Activated CD8-positive, alpha-beta T cell treated with anti-CD3 and anti-CD28 coated beads for 36 hours (primary cell): ENCODE results near the gene FURIN. TPM values are rescaled to one million over a fixed set of nuclear protein-coding genes. Genes with fewer than 3 reads are reported as not detected.

ENCODE experiments used
- ATAC-seq: fragments of 200-7000 bp; cut with Tn5 transposase; one replicate; pipeline ENCODE4 v1.10.0; 2021; ENCODE audit warnings: mild to moderate bottlenecking, moderate library complexity
- CTCF ChIA-PET: fragments of 350-600 bp; sonication (Branson Sonifier 250); formaldehyde crosslinking; loops from one replicate; lab custom pipeline; 2021; ENCODE audit warnings: antibody characterized with exemption; lab: Charles Lee
- POLR2A ChIA-PET: fragments of 350-600 bp; sonication (Branson Sonifier 250); formaldehyde crosslinking; loops from one replicate; lab custom pipeline; 2021; ENCODE audit warnings: antibody characterized with exemption; lab: Charles Lee
- DNase-seq: peaks from one replicate; pipeline ENCODE4 v3.0.0-alpha.2; 2020
- H3K27ac Mint-ChIP-seq: one replicate; pipeline ENCODE4 v1.8.0; 2021; ENCODE audit warnings: mild to moderate bottlenecking, mixed read lengths
- H3K27me3 Mint-ChIP-seq: one replicate; pipeline ENCODE4 v1.8.0; 2021; ENCODE audit warnings: mixed read lengths
- H3K36me3 Mint-ChIP-seq: one replicate; pipeline ENCODE4 v1.8.0; 2021; ENCODE audit warnings: low read depth, mixed read lengths
- H3K4me1 Mint-ChIP-seq: one replicate; pipeline ENCODE4 v1.8.0; 2021; ENCODE audit warnings: low read depth, mixed read lengths
- H3K4me3 Mint-ChIP-seq: one replicate; pipeline ENCODE4 v1.8.0; 2021; ENCODE audit warnings: mild to moderate bottlenecking, moderate library complexity, mixed read lengths
- H3K9me3 Mint-ChIP-seq: one replicate; pipeline ENCODE4 v1.8.0; 2021; ENCODE audit warnings: mixed read lengths
- intact Hi-C: fragments of 100-400 bp; cut with micrococcal nuclease; formaldehyde crosslinking; loops from one replicate; pipeline ENCODE4 v1.10.0; 2022
- total RNA-seq, 2 experiments: library from RNA; stranded (reverse); gene quantifications; one replicate each; pipeline ENCODE4 v1.2.3, GENCODE V29; 2021
- TF ChIP-seq, protein P1 (sequence below): fragments of 200-600 bp; IDR thresholded peaks from one replicate; pipeline ENCODE4 v1.8.0; 2022; ENCODE audit warnings: antibody characterized with exemption, mild to moderate bottlenecking

Gene FURIN
- total RNA-seq, 2 experiments from 2014 or later = 111 to 117 TPM

DNA sequence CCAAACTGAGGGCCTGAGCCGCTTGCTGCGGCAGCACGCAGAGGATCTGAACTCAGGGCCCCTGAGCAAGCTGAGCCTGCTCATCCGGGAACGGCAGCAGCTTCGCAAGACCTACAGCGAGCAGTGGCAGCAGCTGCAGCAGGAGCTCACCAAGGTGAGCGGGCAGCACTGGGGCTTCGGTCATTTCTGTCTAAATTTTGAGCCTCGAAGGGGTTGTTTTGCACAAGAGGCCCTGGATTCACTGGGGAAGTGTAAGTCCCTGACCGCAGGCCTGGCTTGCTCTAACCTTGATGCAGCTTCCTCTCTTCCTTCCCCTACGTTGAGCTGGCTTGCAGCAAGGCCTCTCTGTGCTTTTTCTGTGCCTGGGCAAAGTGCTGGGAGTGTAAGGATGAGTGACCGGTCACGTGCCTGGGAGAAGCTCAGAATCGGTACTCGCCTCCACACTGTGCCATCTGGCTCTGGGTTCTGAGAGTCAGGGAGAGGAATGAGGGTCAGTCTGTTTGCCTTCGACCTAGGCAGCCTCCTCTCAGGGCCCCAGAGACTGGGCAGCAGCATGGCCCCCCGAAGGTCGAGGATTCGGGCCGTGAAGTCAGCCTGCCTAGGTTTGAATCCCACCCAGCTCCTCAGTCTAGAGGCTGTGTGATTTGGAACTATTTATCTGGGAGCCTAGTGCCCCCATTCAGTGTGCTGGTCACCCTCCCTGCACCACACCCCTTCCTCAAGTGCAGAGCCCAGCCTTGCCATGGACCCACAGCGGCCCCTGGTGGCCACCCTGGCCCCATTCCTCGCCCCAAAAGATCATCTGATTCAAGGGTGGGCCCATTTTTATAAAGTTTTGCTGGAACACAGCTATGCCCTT lies 17.3 kb downstream of the FURIN start:
- H3K27ac Mint-ChIP-seq = peak overlapping the region; percentile 55
- H3K27me3 Mint-ChIP-seq = peaks cover 7% of the 10 kb centered on the region
- no peaks in the 10 kb centered on the region for H3K9me3 Mint-ChIP-seq
- intact Hi-C loops = loop anchor here (2.0 kb wide), 1 partner anchor 237 kb away; no protein-coding TSS in a partner anchor
- H3K4me1 Mint-ChIP-seq = peaks cover 7% of the 10 kb centered on the region
- TF ChIP-seq, protein P1, sequence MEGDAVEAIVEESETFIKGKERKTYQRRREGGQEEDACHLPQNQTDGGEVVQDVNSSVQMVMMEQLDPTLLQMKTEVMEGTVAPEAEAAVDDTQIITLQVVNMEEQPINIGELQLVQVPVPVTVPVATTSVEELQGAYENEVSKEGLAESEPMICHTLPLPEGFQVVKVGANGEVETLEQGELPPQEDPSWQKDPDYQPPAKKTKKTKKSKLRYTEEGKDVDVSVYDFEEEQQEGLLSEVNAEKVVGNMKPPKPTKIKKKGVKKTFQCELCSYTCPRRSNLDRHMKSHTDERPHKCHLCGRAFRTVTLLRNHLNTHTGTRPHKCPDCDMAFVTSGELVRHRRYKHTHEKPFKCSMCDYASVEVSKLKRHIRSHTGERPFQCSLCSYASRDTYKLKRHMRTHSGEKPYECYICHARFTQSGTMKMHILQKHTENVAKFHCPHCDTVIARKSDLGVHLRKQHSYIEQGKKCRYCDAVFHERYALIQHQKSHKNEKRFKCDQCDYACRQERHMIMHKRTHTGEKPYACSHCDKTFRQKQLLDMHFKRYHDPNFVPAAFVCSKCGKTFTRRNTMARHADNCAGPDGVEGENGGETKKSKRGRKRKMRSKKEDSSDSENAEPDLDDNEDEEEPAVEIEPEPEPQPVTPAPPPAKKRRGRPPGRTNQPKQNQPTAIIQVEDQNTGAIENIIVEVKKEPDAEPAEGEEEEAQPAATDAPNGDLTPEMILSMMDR = peak; percentile 99
- ChIA-PET POLR2A (interaction anchor here (0.5 to 1.7 kb wide), 12 partner anchors 11 to 566 kb away, joined by 3 to 7 read pairs (median 4); partner anchors contain the start of gene MAN2A2), CTCF (interaction anchor here (0.6 to 3.9 kb wide), 82 partner anchors 8 to 742 kb away, joined by 3 to 89 read pairs (median 5); partner anchors contain the start of genes BLM, FURIN, HDDC3 and MAN2A2)
- peak; percentile 85 for DNase-seq
- ATAC-seq = peak; percentile 69
- H3K4me3 Mint-ChIP-seq = no peak overlapping the region
- peaks cover 6% of the 10 kb centered on the region for H3K36me3 Mint-ChIP-seq

DNA sequence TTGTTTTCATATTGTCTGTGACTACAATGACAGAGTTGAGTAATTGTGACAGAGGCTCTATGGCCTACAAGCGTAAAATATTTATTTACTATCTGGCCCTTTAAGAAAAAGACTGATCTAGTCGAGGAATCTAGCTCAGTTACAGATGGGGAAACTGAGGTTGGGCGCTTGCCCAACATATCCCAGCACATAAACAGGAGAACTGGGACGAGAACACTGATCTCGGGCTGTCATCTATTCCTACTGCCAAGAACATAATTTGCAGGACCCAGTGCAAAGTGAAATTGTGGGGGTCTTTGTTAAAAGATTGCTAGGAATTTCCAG lies 17.9 kb downstream of the FURIN start:
- Mint-ChIP-seq H3K36me3 (peaks cover 2% of the 10 kb centered on the region), H3K9me3 (no peaks in the 10 kb centered on the region), H3K4me3 (no peak overlapping the region), H3K27ac (no peak overlapping the region), H3K27me3 (peaks cover 7% of the 10 kb centered on the region), H3K4me1 (peaks cover 7% of the 10 kb centered on the region)
- TF ChIP-seq, protein P1 = peak; percentile 39
- no peak for ATAC-seq
- ChIA-PET POLR2A (interaction anchor here (0.9 to 1.7 kb wide), 10 partner anchors 11 to 171 kb away, joined by 3 to 7 read pairs (median 4); partner anchors contain the start of gene MAN2A2), CTCF (interaction anchor here (0.6 to 3.9 kb wide), 74 partner anchors 8 to 743 kb away, joined by 3 to 89 read pairs (median 5); partner anchors contain the start of genes BLM, FURIN, HDDC3 and MAN2A2)
- DNase-seq = no peak
- intact Hi-C loops = loop anchor here (2.0 kb wide), 1 partner anchor 237 kb away; no protein-coding TSS in a partner anchor

DNA sequence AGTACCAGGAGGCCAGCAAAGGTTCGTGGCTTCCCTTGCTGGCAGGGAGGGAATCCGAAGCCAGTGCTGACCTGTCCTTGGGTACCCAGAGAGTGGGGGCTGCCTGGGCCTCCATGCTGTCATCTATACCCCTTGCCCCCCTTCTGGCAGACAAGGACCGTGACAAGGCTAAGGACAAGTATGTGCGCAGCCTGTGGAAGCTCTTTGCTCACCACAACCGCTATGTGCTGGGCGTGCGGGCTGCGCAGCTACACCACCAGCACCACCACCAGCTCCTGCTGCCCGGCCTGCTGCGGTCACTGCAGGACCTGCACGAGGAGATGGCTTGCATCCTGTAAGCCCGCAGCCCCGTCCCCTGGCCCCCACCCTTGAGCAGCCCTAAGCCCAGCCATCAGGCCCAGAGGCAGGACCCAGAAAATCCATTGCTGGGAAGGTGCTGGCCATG lies 18.7 kb downstream of the FURIN start:
- intact Hi-C loops = loop anchor here (2.0 kb wide), 1 partner anchor 238 kb away; no protein-coding TSS in a partner anchor
- H3K4me3 Mint-ChIP-seq = no peak overlapping the region
- no peak for ATAC-seq
- DNase-seq = no peak
- peaks cover 7% of the 10 kb centered on the region for H3K27me3 Mint-ChIP-seq
- POLR2A ChIA-PET = interaction anchor here (1.3 kb wide), 1 partner anchor 43 kb away, joined by 5 read pairs; no protein-coding TSS in a partner anchor
- no peaks in the 10 kb centered on the region for H3K9me3 Mint-ChIP-seq
- TF ChIP-seq, protein P1 = no peak
- CTCF ChIA-PET = interaction anchor here (0.7 to 3.9 kb wide), 18 partner anchors 12 to 594 kb away, joined by 3 to 89 read pairs (median 8); partner anchors contain the start of genes HDDC3, MAN2A2 and UNC45A
- peaks cover 2% of the 10 kb centered on the region for H3K36me3 Mint-ChIP-seq
- peaks cover 7% of the 10 kb centered on the region for H3K4me1 Mint-ChIP-seq
- no peak overlapping the region for H3K27ac Mint-ChIP-seq

DNA sequence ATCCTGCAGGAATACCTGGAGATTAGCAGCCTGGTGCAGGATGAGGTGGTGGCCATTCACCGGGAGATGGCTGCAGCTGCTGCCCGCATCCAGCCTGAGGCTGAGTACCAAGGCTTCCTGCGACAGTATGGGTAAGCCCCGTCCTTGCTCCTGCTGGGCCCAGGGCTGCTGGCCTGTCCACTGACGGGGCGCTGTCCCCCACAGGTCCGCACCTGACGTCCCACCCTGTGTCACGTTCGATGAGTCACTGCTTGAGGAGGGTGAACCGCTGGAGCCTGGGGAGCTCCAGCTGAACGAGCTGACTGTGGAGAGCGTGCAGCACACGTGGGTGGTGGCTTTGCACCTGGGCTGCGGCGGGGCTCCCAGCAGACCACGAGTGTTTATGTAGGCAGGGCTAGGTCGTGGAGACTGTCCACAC lies 20.9 kb downstream of the FURIN start:
- ChIA-PET POLR2A (interaction anchor here (0.8 to 1.8 kb wide), 3 partner anchors 13 to 71 kb away, joined by 3 to 7 read pairs (median 3); no protein-coding TSS in a partner anchor), CTCF (interaction anchor here (1.1 to 1.8 kb wide), 5 partner anchors 43 to 242 kb away, joined by 3 to 8 read pairs (median 4); partner anchors contain the start of genes HDDC3 and UNC45A)
- TF ChIP-seq, protein P1 = no peak
- Mint-ChIP-seq H3K9me3 (no peaks in the 10 kb centered on the region), H3K27ac (no peak overlapping the region), H3K27me3 (peaks cover 7% of the 10 kb centered on the region), H3K4me3 (no peak overlapping the region), H3K36me3 (no peaks in the 10 kb centered on the region), H3K4me1 (peaks cover 7% of the 10 kb centered on the region)
- DNase-seq (no peak), ATAC-seq (peak; percentile 32)
- intact Hi-C loops = no loop called here
